H1 (cell line): ENCODE measurements around the gene ACVR1. TPM values are rescaled to one million over a fixed set of nuclear protein-coding genes. Genes with fewer than 3 reads are reported as not detected.
A peak's percentile ranks its signal among the peaks of the same experiment; 100 is the strongest.

Experiments used
- CTCF ChIA-PET: fragments of 300-600 bp; sonication (Branson Sonifier 250); formaldehyde crosslinking; loops from one replicate; lab custom pipeline; 2021; ENCODE audit not compliant: partially characterized antibody; lab: Charles Lee
- POLR2A ChIA-PET: fragments of 300-600 bp; sonication (Branson Sonifier 250); formaldehyde crosslinking; loops from one replicate; lab custom pipeline; 2021; ENCODE audit warnings: inconsistent platforms; ENCODE audit not compliant: partially characterized antibody; lab: Charles Lee
- DNase-seq, 2 experiments: peaks; one replicate each; pipeline versions ENCODE4 v3.0.0 to v3.0.0-alpha.2; 2010 to 2022; ENCODE audit warnings: low spot score in 2 of 2, low read depth in 1 of 2, mixed read lengths in 1 of 2
- FAIRE-seq: peaks from 2 replicates; lab custom pipeline; 2011; peaks lifted over from hg19 to GRCh38; lab: Jason Lieb, UNC
- H2AFZ ChIP-seq: 2 replicates; pipeline ENCODE4 v1.8.1; 2012; ENCODE audit warnings: low read length, inconsistent platforms
- H2AK5ac ChIP-seq: 2 replicates; pipeline ENCODE4 v1.6.1; 2013; ENCODE audit warnings: low read depth, low read length
- H2BK120ac ChIP-seq: replicated peaks from 2 replicates; pipeline ENCODE3; 2013; ENCODE audit warnings: low read depth, low read length, inconsistent platforms
- H2BK12ac ChIP-seq: 2 replicates; pipeline ENCODE4 v1.6.1; 2013; ENCODE audit warnings: low read depth, low read length
- H2BK15ac ChIP-seq: 2 replicates; pipeline ENCODE4 v1.6.1; 2013; ENCODE audit warnings: low read length
- H2BK20ac ChIP-seq: 2 replicates; pipeline ENCODE4 v1.6.1; 2013; ENCODE audit warnings: low read length
- H2BK5ac ChIP-seq: 2 replicates; pipeline ENCODE4 v1.6.1; 2013; ENCODE audit warnings: low read depth, low read length
- H3K14ac ChIP-seq: 2 replicates; pipeline ENCODE4 v1.6.1; 2013; ENCODE audit warnings: inconsistent platforms; ENCODE audit not compliant: insufficient read length
- H3K18ac ChIP-seq: 2 replicates; pipeline ENCODE4 v1.6.1; 2013; ENCODE audit warnings: low read length; ENCODE audit errors: extremely low read depth
- H3K23ac ChIP-seq: 2 replicates; pipeline ENCODE4 v1.6.1; 2013; ENCODE audit warnings: inconsistent platforms; ENCODE audit not compliant: insufficient read length
- H3K23me2 ChIP-seq: 2 replicates; pipeline ENCODE4 v1.6.1; 2013; ENCODE audit warnings: low read depth, low read length
- H3K27ac ChIP-seq: 2 replicates; pipeline ENCODE4 v1.6.1; 2011; ENCODE audit warnings: low read depth, low read length, inconsistent platforms
- H3K27me3 ChIP-seq, 4 experiments: replicated peaks in 1 of 4; 1 replicate in 1 of 4; 2 replicates in 3 of 4; pipeline versions ENCODE4 v1.6.1 to v1.8.1; 2011 to 2013; ENCODE audit warnings: low read length in 3 of 4, mild to moderate bottlenecking in 3 of 4, inconsistent platforms in 2 of 4, mixed read lengths in 2 of 4, moderate library complexity in 1 of 4; ENCODE audit not compliant: control insufficient read depth in 3 of 4, insufficient read depth in 3 of 4; ENCODE audit errors: extremely low read depth in 1 of 4
- H3K36me3 ChIP-seq, 4 experiments: 2 replicates each; pipeline versions ENCODE4 v1.6.1 to v1.8.1; 2011 to 2013; ENCODE audit warnings: mild to moderate bottlenecking in 4 of 4, low read length in 3 of 4, moderate library complexity in 2 of 4, control low read depth in 1 of 4, inconsistent platforms in 1 of 4; ENCODE audit not compliant: insufficient read depth in 4 of 4, control insufficient read depth in 2 of 4
- H3K4ac ChIP-seq: replicated peaks from 2 replicates; pipeline ENCODE3; 2013; ENCODE audit warnings: low read length, low read depth, mixed read lengths, inconsistent platforms; ENCODE audit not compliant: insufficient read length
- H3K4me1 ChIP-seq, 4 experiments: replicated peaks in 1 of 4; 1 replicate in 1 of 4; 2 replicates in 3 of 4; pipeline versions ENCODE4 v1.6.1 to v1.8.1; 2011 to 2013; ENCODE audit warnings: low read length in 3 of 4, inconsistent platforms in 2 of 4, mixed read lengths in 1 of 4; ENCODE audit not compliant: insufficient read depth in 4 of 4, control insufficient read depth in 3 of 4
- H3K4me2 ChIP-seq, 2 experiments: 2 replicates each; pipeline versions ENCODE4 v1.6.1 to v1.8.1; 2011 to 2013; ENCODE audit warnings: low read depth in 2 of 2, low read length in 2 of 2, control low read depth in 1 of 2, inconsistent platforms in 1 of 2, mild to moderate bottlenecking in 1 of 2; ENCODE audit not compliant: insufficient read depth in 1 of 2
- H3K4me3 ChIP-seq, 4 experiments: fragments of 200-600, 300-600 bp in 1 of 4; sonication (generic), shearing (Covaris generic), sonication (Bioruptor Twin) in 1 of 4; 2 replicates each; pipeline versions ENCODE4 v1.5.1 to v1.8.1; 2011 to 2016; ENCODE audit warnings: low read length in 4 of 4, low read depth in 3 of 4, control low read depth in 2 of 4, inconsistent platforms in 2 of 4, mild to moderate bottlenecking in 2 of 4, mixed read lengths in 1 of 4, moderate library complexity in 1 of 4; ENCODE audit not compliant: insufficient read depth in 2 of 4; ENCODE audit errors: extremely low read depth in 1 of 4
- H3K56ac ChIP-seq: replicated peaks from 2 replicates; pipeline ENCODE3; 2013; ENCODE audit warnings: low read depth, mild to moderate bottlenecking, mixed read lengths, low read length, inconsistent platforms; ENCODE audit not compliant: insufficient read length
- H3K79me1 ChIP-seq: 2 replicates; pipeline ENCODE4 v1.6.1; 2013; ENCODE audit warnings: low read depth, low read length, control low read depth
- H3K79me2 ChIP-seq, 2 experiments: 2 replicates each; pipeline versions ENCODE4 v1.6.1 to v1.8.1; 2012 to 2013; ENCODE audit warnings: low read length in 2 of 2, mild to moderate bottlenecking in 2 of 2, inconsistent platforms in 1 of 2; ENCODE audit not compliant: insufficient read depth in 2 of 2, control insufficient read depth in 1 of 2
- H3K9ac ChIP-seq, 4 experiments: replicated peaks in 1 of 4; 1 replicate in 1 of 4; 2 replicates in 3 of 4; pipeline versions ENCODE4 v1.6.1 to v1.8.1; 2011 to 2013; ENCODE audit warnings: low read depth in 3 of 4, low read length in 3 of 4, control low read depth in 2 of 4, mild to moderate bottlenecking in 2 of 4, moderate library complexity in 2 of 4, inconsistent platforms in 1 of 4; ENCODE audit errors: extremely low read depth in 1 of 4
- H3K9me3 ChIP-seq, 2 experiments: 2 replicates each; pipeline versions ENCODE4 v1.6.1 to v1.8.1; 2012 to 2013; ENCODE audit warnings: mild to moderate bottlenecking in 2 of 2, moderate library complexity in 2 of 2, control low read depth in 1 of 2, inconsistent platforms in 1 of 2, low read depth in 1 of 2, low read length in 1 of 2, mixed read lengths in 1 of 2; ENCODE audit not compliant: insufficient read depth in 2 of 2
- H4K20me1 ChIP-seq, 2 experiments: replicated peaks in 1 of 2; 2 replicates each; pipeline versions ENCODE3 to v1.8.1; 2011 to 2013; ENCODE audit warnings: inconsistent platforms in 2 of 2, low read length in 2 of 2, mild to moderate bottlenecking in 1 of 2; ENCODE audit not compliant: insufficient read depth in 2 of 2, control insufficient read depth in 1 of 2
- H4K5ac ChIP-seq: 2 replicates; pipeline ENCODE4 v1.6.1; 2013; ENCODE audit warnings: low read length, low read depth, mixed read lengths, inconsistent platforms; ENCODE audit not compliant: insufficient read length
- H4K8ac ChIP-seq: 2 replicates; pipeline ENCODE4 v1.8.0; 2013; ENCODE audit warnings: mild to moderate bottlenecking, moderate library complexity, low read length, inconsistent platforms; ENCODE audit not compliant: insufficient read depth; ENCODE audit errors: extremely low read depth
- H4K91ac ChIP-seq: replicated peaks from 2 replicates; pipeline ENCODE3; 2013; ENCODE audit warnings: low read length, mixed read lengths, inconsistent platforms; ENCODE audit not compliant: insufficient read length
- CTCF ChIP-seq, 3 experiments: IDR thresholded peaks; 1 replicate in 2 of 3; 2 replicates in 1 of 3; pipeline versions ENCODE4 v1.5.1 to v1.6.1; 2011; ENCODE audit warnings: low read length in 3 of 3, mild to moderate bottlenecking in 3 of 3, inconsistent platforms in 2 of 3, low read depth in 1 of 3, moderate library complexity in 1 of 3; ENCODE audit not compliant: insufficient read depth in 1 of 3; ENCODE audit errors: control extremely low read depth in 1 of 3
- GABPA ChIP-seq: IDR thresholded peaks from 2 replicates; pipeline ENCODE4 v1.6.1; 2011; ENCODE audit warnings: mild to moderate bottlenecking, low read length, moderate library complexity, borderline replicate concordance; ENCODE audit not compliant: insufficient read depth
- polyA plus RNA-seq, 7 experiments: library from polyadenylated mRNA; depleted of rRNA in 3 of 7; stranded (reverse) in 5 of 7; unstranded in 2 of 7; fragments of >200 nt in 5 of 7; fragments of 200-250 nt in 2 of 7; gene quantifications; 1 replicate in 5 of 7; 2 replicates in 1 of 7; 4 replicates in 1 of 7; pipeline versions ENCODE4 v1.2.1 to v1.2.3, GENCODE V29; 2011 to 2013; ENCODE audit warnings: missing spikeins in 2 of 7, mixed read lengths in 2 of 7
- total RNA-seq: library from RNA; stranded (reverse); fragmentation: NEBNext Ultra II Directional; extraction: Animal tissue kit (Norgen Biotek cat#: 25700); gene quantifications from 2 replicates; pipeline ENCODE4 v1.2.1, GENCODE V29; 2021

ACVR1 gene
- total and polyA plus RNA-seq, 2 of the 8 experiments (the other 6 are each of a cell fraction or from before 2014, with no cell fraction given): 8.5 to 17.7 TPM

- no peak overlapping the region for H2BK15ac ChIP-seq
- H3K14ac ChIP-seq: no peak overlapping the region
- H3K27me3 ChIP-seq: no peaks in the 10 kb centered on the region
- no peak overlapping the region for H2BK12ac ChIP-seq
- H2BK5ac ChIP-seq: no peak overlapping the region
- H4K20me1 ChIP-seq: peaks cover 0 to 2% of the 10 kb centered on the region in 2 experiments
- no peak overlapping the region for H2AK5ac ChIP-seq
- DNase-seq (no peak), FAIRE-seq (no peak)
- no peaks in the 10 kb centered on the region for H3K79me1 ChIP-seq
- no peak overlapping the region for H3K4me2 ChIP-seq
- no peak overlapping the region for H3K4ac ChIP-seq
- no peaks in the 10 kb centered on the region; the same call in none of the 2 replicates for H3K23me2 ChIP-seq
- TF ChIP-seq CTCF (IDR thresholded peaks at IDR 0.05; ENCODE audit: control extremely low read depth in 1 of 3, insufficient read depth in 1 of 3, low read depth in 1 of 3, low read length in 3 of 3) (peak in 1 of 3 experiments; percentile 41; a peak in 1 of 4 replicates), GABPA (no peak)
- POLR2A ChIA-PET: no interaction called here
- no peak overlapping the region for H3K56ac ChIP-seq
- H4K8ac ChIP-seq: no peak overlapping the region
- H3K9me3 ChIP-seq: no peaks in the 10 kb centered on the region
- H3K9ac ChIP-seq: no peak overlapping the region
- no peak overlapping the region for H2AFZ ChIP-seq
- H3K18ac ChIP-seq: no peak overlapping the region
- no peak overlapping the region for H3K4me3 ChIP-seq
- H3K27ac ChIP-seq: no peak overlapping the region
- H3K79me2 ChIP-seq: no peaks in the 10 kb centered on the region
- H2BK120ac ChIP-seq: no peak overlapping the region
- H3K36me3 ChIP-seq: no peaks in the 10 kb centered on the region
- H2BK20ac ChIP-seq: no peak overlapping the region
- H3K4me1 ChIP-seq: no peaks in the 10 kb centered on the region
- no peak overlapping the region for H3K23ac ChIP-seq
- H4K5ac ChIP-seq: no peak overlapping the region
- CTCF ChIA-PET: interaction anchor here (1.0 to 1.8 kb wide), 6 partner anchors 12 to 203 kb away, joined by 3 to 8 read pairs (median 4); no protein-coding TSS in a partner anchor
- no peak overlapping the region for H4K91ac ChIP-seq
These were observed 83.0 kb downstream of the ACVR1 start for GRCh38 chr2:157793053-157793612.
